DND-41 (cell line): ENCODE results near the gene CHAT.

Experiments used
- ATAC-seq: fragments of 200-7000 bp; cut with Tn5 transposase; 3 replicates; pipeline ENCODE4 v1.9.1; 2021; ENCODE audit warnings: low read depth; ENCODE audit not compliant: insufficient read depth
- DNase-seq: peaks from one replicate; pipeline ENCODE4 v3.0.0-alpha.2; 2020
- H2AFZ ChIP-seq: 2 replicates; pipeline ENCODE4 v1.6.0; 2012; ENCODE audit warnings: low read depth, low read length
- H3K27ac ChIP-seq: 2 replicates; pipeline ENCODE4 v1.5.1; 2012; ENCODE audit warnings: low read length, inconsistent platforms
- H3K27me3 ChIP-seq: fragments of 200-600 bp; sonication (generic); 2 replicates; pipeline ENCODE4 v1.6.0; 2012; ENCODE audit warnings: low read length, mild to moderate bottlenecking, inconsistent platforms; ENCODE audit not compliant: insufficient read depth, poor library complexity
- H3K36me3 ChIP-seq: 2 replicates; pipeline ENCODE4 v1.5.1; 2012; ENCODE audit warnings: low read length, inconsistent platforms; ENCODE audit not compliant: insufficient read depth
- H3K4me1 ChIP-seq: 2 replicates; pipeline ENCODE4 v1.5.1; 2012; ENCODE audit warnings: mild to moderate bottlenecking, low read length; ENCODE audit not compliant: insufficient read depth
- H3K4me2 ChIP-seq: 2 replicates; pipeline ENCODE4 v1.6.0; 2012; ENCODE audit warnings: mild to moderate bottlenecking, moderate library complexity, low read length, inconsistent platforms; ENCODE audit not compliant: insufficient read depth
- H3K4me3 ChIP-seq, 2 experiments: fragments of 200-600 bp in 1 of 2; shearing (Covaris generic) in 1 of 2; 2 replicates each; pipeline ENCODE4 v1.5.1; 2012 to 2016; ENCODE audit warnings: inconsistent platforms in 2 of 2, low read length in 2 of 2, mild to moderate bottlenecking in 2 of 2, low read depth in 1 of 2, moderate library complexity in 1 of 2
- H3K79me2 ChIP-seq: 2 replicates; pipeline ENCODE4 v1.6.0; 2012; ENCODE audit warnings: low read length, inconsistent platforms; ENCODE audit not compliant: insufficient read depth
- H3K9ac ChIP-seq: 2 replicates; pipeline ENCODE4 v1.6.0; 2012; ENCODE audit warnings: low read depth, mild to moderate bottlenecking, inconsistent platforms, low read length, moderate library complexity
- H3K9me3 ChIP-seq: 2 replicates; pipeline ENCODE4 v1.5.1; 2012; ENCODE audit warnings: low read length, moderate library complexity, mild to moderate bottlenecking, inconsistent platforms; ENCODE audit not compliant: insufficient read depth, severe bottlenecking
- H4K20me1 ChIP-seq: 2 replicates; pipeline ENCODE4 v1.6.0; 2012; ENCODE audit warnings: low read length; ENCODE audit not compliant: insufficient read depth
- CTCF ChIP-seq: IDR thresholded peaks from 2 replicates; pipeline ENCODE4 v1.5.1; 2012; ENCODE audit warnings: borderline replicate concordance, low read length, moderate library complexity, mild to moderate bottlenecking; ENCODE audit not compliant: poor library complexity, severe bottlenecking; ENCODE audit errors: extremely low read depth
- EZH2 ChIP-seq: IDR thresholded peaks from 3 replicates; pipeline ENCODE4 v1.6.1; 2012; ENCODE audit warnings: borderline replicate concordance, low read depth, mild to moderate bottlenecking, moderate library complexity, low read length, inconsistent platforms; ENCODE audit not compliant: severe bottlenecking

The CHAT gene

GRCh38 chr10:49689882-49690510 lies 76.2 kb downstream of the CHAT start:
- ATAC-seq, result no peak
- Histone ChIP-seq H3K4me3 (no peak overlapping the region), H3K27me3 (no peaks in the 10 kb centered on the region)

GRCh38 chr10:49690698-49691356 lies 77.0 kb downstream of the CHAT start:
- no peak for TF ChIP-seq CTCF
- no peak for TF ChIP-seq EZH2
- H3K79me2 ChIP-seq, result no peaks in the 10 kb centered on the region
- ATAC-seq (no peak), DNase-seq (no peak)
- H3K36me3 ChIP-seq, result no peaks in the 10 kb centered on the region
- no peak overlapping the region for H3K4me2 ChIP-seq
- H3K9ac ChIP-seq, result no peak overlapping the region
- no peaks in the 10 kb centered on the region for H4K20me1 ChIP-seq
- H2AFZ ChIP-seq, result no peak overlapping the region
- no peaks in the 10 kb centered on the region for H3K4me1 ChIP-seq
- no peak overlapping the region for H3K4me3 ChIP-seq
- H3K27ac ChIP-seq, result no peak overlapping the region
- H3K27me3 ChIP-seq, result no peaks in the 10 kb centered on the region
- peaks cover 5% of the 10 kb centered on the region for H3K9me3 ChIP-seq

More at GRCh38 chr10:49689882-49690510, 76.2 kb downstream of the CHAT start:
- Histone ChIP-seq H2AFZ (no peak overlapping the region), H3K4me1 (no peaks in the 10 kb centered on the region), H3K27ac (no peak overlapping the region), H3K4me2 (no peak overlapping the region), H4K20me1 (no peaks in the 10 kb centered on the region), H3K9me3 (peaks cover 5% of the 10 kb centered on the region), H3K36me3 (no peaks in the 10 kb centered on the region), H3K9ac (no peak overlapping the region), H3K79me2 (no peaks in the 10 kb centered on the region)
- no peak for DNase-seq
- no peak for TF ChIP-seq EZH2
- TF ChIP-seq CTCF, result no peak

GRCh38 chr10:49691588-49691987 lies 77.8 kb downstream of the CHAT start:
- TF ChIP-seq EZH2 (no peak), CTCF (no peak)
- Histone ChIP-seq H3K4me1 (no peaks in the 10 kb centered on the region), H3K27ac (no peak overlapping the region), H3K36me3 (no peaks in the 10 kb centered on the region), H3K27me3 (no peaks in the 10 kb centered on the region), H3K9me3 (peaks cover 5% of the 10 kb centered on the region), H3K4me2 (no peak overlapping the region), H3K4me3 (no peak overlapping the region), H3K9ac (no peak overlapping the region), H3K79me2 (no peaks in the 10 kb centered on the region), H4K20me1 (no peaks in the 10 kb centered on the region), H2AFZ (no peak overlapping the region)
- DNase-seq (no peak), ATAC-seq (no peak)
